ENCODE results near the gene DSG3. TPM values are rescaled to one million over a fixed set of nuclear protein-coding genes. Genes with fewer than 3 reads are reported as not detected.

Gene DSG3
- total RNA-seq, 2 donors from 2014 or later: 0.08 TPM; not detected in 1

DNA sequence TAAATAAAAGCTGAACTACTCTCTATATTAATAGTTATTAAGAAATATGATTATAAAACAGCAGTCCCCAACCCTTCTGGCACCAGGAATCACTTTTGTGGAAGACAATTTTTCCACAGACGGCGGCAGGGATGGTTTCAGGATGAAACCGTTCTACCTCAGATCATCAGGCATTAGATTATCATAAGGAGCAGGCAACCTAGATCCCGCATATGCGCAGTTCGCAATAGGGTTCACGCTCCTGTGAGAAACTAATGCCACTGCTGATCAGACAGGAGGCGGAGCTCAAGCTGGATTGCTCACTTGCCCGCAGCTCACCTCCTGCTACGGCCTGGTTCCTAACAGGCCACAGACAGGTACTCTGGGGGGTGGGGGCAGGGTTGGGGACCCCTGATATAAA is 31.1 kb downstream of the DSG3 start:
- no peaks in the 10 kb centered on the region for H3K27me3 ChIP-seq
- TF ChIP-seq CTCF (IDR thresholded peaks at IDR 0.05): no peak
- H3K36me3 ChIP-seq: no peaks in the 10 kb centered on the region
- no peak for DNase-seq (ENCODE audit: low spot score)
- H3K9me3 ChIP-seq: no peaks in the 10 kb centered on the region
- no peaks in the 10 kb centered on the region for H3K4me1 ChIP-seq
- no peak overlapping the region for H3K4me3 ChIP-seq
- H3K27ac ChIP-seq: no peak overlapping the region

- DNase-seq (ENCODE audit: low spot score): no peak
- Histone ChIP-seq H3K4me3 (no peak overlapping the region), H3K9me3 (no peaks in the 10 kb centered on the region), H3K27me3 (no peaks in the 10 kb centered on the region), H3K36me3 (no peaks in the 10 kb centered on the region), H3K27ac (no peak overlapping the region), H3K4me1 (no peaks in the 10 kb centered on the region)
- TF ChIP-seq CTCF (IDR thresholded peaks at IDR 0.05): no peak
Measured at GRCh38 chr18:31482051-31482450, 34.5 kb downstream of the DSG3 start.

GRCh38 chr18:31483396-31483795 is 35.9 kb downstream of the DSG3 start:
- Histone ChIP-seq H3K27me3 (no peaks in the 10 kb centered on the region), H3K27ac (no peak overlapping the region), H3K4me1 (no peaks in the 10 kb centered on the region), H3K9me3 (no peaks in the 10 kb centered on the region), H3K4me3 (no peak overlapping the region), H3K36me3 (no peaks in the 10 kb centered on the region)
- TF ChIP-seq CTCF (IDR thresholded peaks at IDR 0.05): no peak
- DNase-seq (ENCODE audit: low spot score): no peak

GRCh38 chr18:31484461-31484860 is 36.9 kb downstream of the DSG3 start:
- no peak overlapping the region for H3K27ac ChIP-seq
- no peaks in the 10 kb centered on the region for H3K4me1 ChIP-seq
- TF ChIP-seq CTCF (IDR thresholded peaks at IDR 0.05): no peak
- no peak for DNase-seq (ENCODE audit: low spot score)
- H3K27me3 ChIP-seq: no peaks in the 10 kb centered on the region
- H3K36me3 ChIP-seq: no peaks in the 10 kb centered on the region
- no peak overlapping the region for H3K4me3 ChIP-seq
- no peaks in the 10 kb centered on the region for H3K9me3 ChIP-seq

DNA sequence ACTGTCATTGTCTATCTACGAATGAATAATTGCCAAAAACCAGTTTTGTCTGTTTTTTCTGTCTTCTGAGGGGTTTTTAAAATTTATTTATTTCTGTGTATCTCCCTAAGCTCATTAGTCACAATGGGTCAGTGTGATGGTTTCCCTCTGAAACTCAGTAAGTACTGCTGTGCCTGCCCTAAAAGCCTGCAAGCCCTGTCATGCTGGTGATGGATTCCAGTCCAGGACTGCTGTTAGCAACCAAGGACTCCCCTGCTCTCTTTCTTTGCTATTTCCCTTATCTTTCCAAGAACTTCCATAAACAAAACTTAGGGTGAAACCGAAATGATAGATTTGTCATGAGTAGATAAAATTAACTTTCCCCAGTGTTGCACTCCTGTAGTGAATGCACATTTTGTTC is 38.6 kb downstream of the DSG3 start:
- H3K9me3 ChIP-seq: no peaks in the 10 kb centered on the region
- no peaks in the 10 kb centered on the region for H3K4me1 ChIP-seq
- H3K27me3 ChIP-seq: no peaks in the 10 kb centered on the region
- no peak overlapping the region for H3K4me3 ChIP-seq
- no peak overlapping the region for H3K27ac ChIP-seq
- no peak for TF ChIP-seq CTCF (IDR thresholded peaks at IDR 0.05)
- no peak for DNase-seq (ENCODE audit: low spot score)
- no peaks in the 10 kb centered on the region for H3K36me3 ChIP-seq

DNA sequence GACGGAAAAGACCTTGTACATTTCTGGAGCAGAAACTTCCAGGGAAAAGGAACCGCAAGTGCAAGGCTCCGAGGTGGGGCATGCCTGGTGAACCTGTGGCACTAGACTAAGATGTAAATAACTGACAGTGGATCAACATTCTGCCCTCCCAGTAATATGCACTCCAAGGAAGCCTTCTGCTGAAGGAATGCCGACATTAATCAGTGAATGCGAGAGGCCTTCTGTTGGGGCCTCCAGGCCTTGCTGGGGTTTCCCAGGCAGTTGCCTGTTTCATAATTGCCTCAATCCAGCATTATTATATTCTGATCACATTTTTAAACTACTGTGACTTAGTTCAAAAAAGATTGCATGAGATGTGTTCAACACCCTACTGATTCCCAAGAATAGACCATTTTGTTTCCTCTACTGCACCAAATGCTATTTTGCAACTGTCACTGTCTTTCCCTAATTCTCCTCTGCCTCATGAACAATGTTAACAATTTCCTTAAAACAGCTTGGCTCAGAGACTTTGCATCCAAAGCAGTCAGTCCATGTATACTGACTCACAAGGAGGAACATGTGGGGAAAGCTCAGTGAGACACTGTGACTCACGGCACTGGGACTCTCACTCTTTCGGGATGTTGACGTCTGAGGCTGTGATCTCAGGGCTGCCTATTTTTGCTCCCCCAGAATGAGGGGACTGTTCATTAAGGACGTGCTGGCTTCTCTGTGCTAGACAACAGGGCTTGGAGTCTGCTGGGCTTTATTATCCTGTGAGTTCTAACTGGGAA is 39.9 kb downstream of the DSG3 start:
- Histone ChIP-seq H3K27ac (no peak overlapping the region), H3K27me3 (no peaks in the 10 kb centered on the region), H3K4me1 (no peaks in the 10 kb centered on the region), H3K36me3 (no peaks in the 10 kb centered on the region), H3K4me3 (no peak overlapping the region), H3K9me3 (no peaks in the 10 kb centered on the region)
- TF ChIP-seq CTCF (IDR thresholded peaks at IDR 0.05): no peak
- DNase-seq (ENCODE audit: low spot score): no peak
